H9 (cell line): ENCODE measurements around the gene MRPL3. TPM values are rescaled to one million over a fixed set of nuclear protein-coding genes. Genes with fewer than 3 reads are reported as not detected.

ENCODE experiments used
- DNase-seq: peaks from one replicate; pipeline ENCODE4 v3.0.0-alpha.2; 2017
- H2AFZ ChIP-seq: one replicate; pipeline ENCODE4 v1.6.1; 2013; ENCODE audit warnings: mild to moderate bottlenecking, low read length, control low read depth, moderate library complexity
- H2AK5ac ChIP-seq: 2 replicates; pipeline ENCODE4 v1.6.1; 2013; ENCODE audit warnings: low read length, control low read depth, mixed read lengths; ENCODE audit not compliant: insufficient read length
- H2BK120ac ChIP-seq: one replicate; pipeline ENCODE4 v1.6.1; 2013; ENCODE audit warnings: low read depth, mild to moderate bottlenecking, low read length, control low read depth, inconsistent platforms; ENCODE audit not compliant: poor library complexity, severe bottlenecking
- H2BK12ac ChIP-seq: 2 replicates; pipeline ENCODE4 v1.6.1; 2013; ENCODE audit warnings: low read length, control low read depth, mixed read lengths, low read depth; ENCODE audit not compliant: insufficient read length
- H2BK15ac ChIP-seq: 2 replicates; pipeline ENCODE4 v1.6.1; 2013; ENCODE audit warnings: low read depth, low read length, control low read depth
- H2BK20ac ChIP-seq: one replicate; pipeline ENCODE4 v1.6.1; 2013; ENCODE audit warnings: low read depth, mild to moderate bottlenecking, low read length, control low read depth, inconsistent platforms; ENCODE audit not compliant: poor library complexity, severe bottlenecking
- H2BK5ac ChIP-seq: 2 replicates; pipeline ENCODE4 v1.6.1; 2013; ENCODE audit warnings: low read length, control low read depth, mixed read lengths; ENCODE audit not compliant: insufficient read length
- H3K14ac ChIP-seq: 2 replicates; pipeline ENCODE4 v1.6.1; 2013; ENCODE audit warnings: low read length, control low read depth; ENCODE audit not compliant: insufficient read depth
- H3K18ac ChIP-seq: 2 replicates; pipeline ENCODE4 v1.6.1; 2013; ENCODE audit warnings: low read depth, mild to moderate bottlenecking, mixed read lengths, low read length, control low read depth; ENCODE audit not compliant: insufficient read length
- H3K23ac ChIP-seq: 2 replicates; pipeline ENCODE4 v1.6.1; 2013; ENCODE audit warnings: low read length, control low read depth, mixed read lengths, low read depth; ENCODE audit not compliant: insufficient read length
- H3K23me2 ChIP-seq: 2 replicates; pipeline ENCODE4 v1.6.1; 2013; ENCODE audit warnings: low read depth, mild to moderate bottlenecking, mixed read lengths, low read length, control low read depth; ENCODE audit not compliant: insufficient read length, poor library complexity, severe bottlenecking
- H3K27ac ChIP-seq: 2 replicates; pipeline ENCODE4 v1.5.1; 2013; ENCODE audit warnings: low read length, control low read depth, mixed read lengths, low read depth; ENCODE audit not compliant: insufficient read length
- H3K27me3 ChIP-seq: 2 replicates; pipeline ENCODE4 v1.6.1; 2013; ENCODE audit warnings: low read length, control low read depth, inconsistent platforms; ENCODE audit not compliant: insufficient read depth
- H3K4ac ChIP-seq: 2 replicates; pipeline ENCODE4 v1.6.1; 2013; ENCODE audit warnings: low read depth, mild to moderate bottlenecking, control low read depth, inconsistent platforms, low read length, moderate library complexity
- H3K4me1 ChIP-seq: 2 replicates; pipeline ENCODE4 v1.6.1; 2013; ENCODE audit warnings: low read length, control low read depth, inconsistent platforms; ENCODE audit not compliant: insufficient read depth
- H3K4me2 ChIP-seq: 2 replicates; pipeline ENCODE4 v1.6.1; 2013; ENCODE audit warnings: low read length, control low read depth, mixed read lengths; ENCODE audit not compliant: insufficient read length, insufficient read depth
- H3K56ac ChIP-seq: 2 replicates; pipeline ENCODE4 v1.6.1; 2013; ENCODE audit warnings: low read depth, mild to moderate bottlenecking, mixed read lengths, low read length, control low read depth; ENCODE audit not compliant: insufficient read length
- H3K79me1 ChIP-seq: 2 replicates; pipeline ENCODE4 v1.6.1; 2013; ENCODE audit warnings: low read depth, mild to moderate bottlenecking, moderate library complexity, low read length, control low read depth, inconsistent platforms; ENCODE audit not compliant: insufficient read depth, poor library complexity, severe bottlenecking
- H3K79me2 ChIP-seq: 2 replicates; pipeline ENCODE4 v1.6.1; 2013; ENCODE audit warnings: low read length, control low read depth, inconsistent platforms; ENCODE audit not compliant: insufficient read depth
- H3K9ac ChIP-seq: 2 replicates; pipeline ENCODE4 v1.6.1; 2013; ENCODE audit warnings: low read length, control low read depth, mixed read lengths; ENCODE audit not compliant: insufficient read length; ENCODE audit errors: extremely low read depth
- H3K9me3 ChIP-seq: one replicate; pipeline ENCODE4 v1.6.1; 2013; ENCODE audit warnings: low read depth, low read length, inconsistent platforms; ENCODE audit not compliant: control insufficient read depth
- H3T11ph ChIP-seq: one replicate; pipeline ENCODE4 v1.6.1; 2013; ENCODE audit warnings: mild to moderate bottlenecking, low read length, control low read depth, inconsistent platforms
- H4K20me1 ChIP-seq: one replicate; pipeline ENCODE4 v1.6.1; 2013; ENCODE audit not compliant: control insufficient read depth, insufficient read length, insufficient read depth
- H4K5ac ChIP-seq: 2 replicates; pipeline ENCODE4 v1.6.1; 2013; ENCODE audit warnings: low read depth, mild to moderate bottlenecking, mixed read lengths, low read length, control low read depth; ENCODE audit not compliant: insufficient read length
- H4K8ac ChIP-seq: replicated peaks from 2 replicates; pipeline ENCODE4 v1.6.1; 2013; ENCODE audit warnings: low read length, control low read depth, mixed read lengths, low read depth; ENCODE audit not compliant: insufficient read length
- H4K91ac ChIP-seq: 2 replicates; pipeline ENCODE4 v1.6.1; 2013; ENCODE audit warnings: low read depth, mild to moderate bottlenecking, moderate library complexity, mixed read lengths, low read length, control low read depth; ENCODE audit not compliant: insufficient read length
- H3K27ac Mint-ChIP-seq, 3 experiments: 2 replicates in 2 of 3; 3 replicates in 1 of 3; pipeline ENCODE4 v1.8.0; 2020 to 2021; ENCODE audit warnings: mixed read lengths in 3 of 3, mild to moderate bottlenecking in 1 of 3, moderate library complexity in 1 of 3
- H3K27me3 Mint-ChIP-seq: 2 replicates; pipeline ENCODE4 v1.8.0; 2021; ENCODE audit warnings: low read depth, mild to moderate bottlenecking, moderate library complexity, mixed read lengths
- H3K36me3 Mint-ChIP-seq, 3 experiments: 2 replicates in 2 of 3; 3 replicates in 1 of 3; pipeline ENCODE4 v1.8.0; 2020 to 2021; ENCODE audit warnings: low read depth in 3 of 3, mixed read lengths in 3 of 3; ENCODE audit not compliant: insufficient read depth in 1 of 3
- H3K4me1 Mint-ChIP-seq, 2 experiments: 2 replicates each; pipeline ENCODE4 v1.8.0; 2020; ENCODE audit warnings: mixed read lengths in 2 of 2
- H3K4me3 Mint-ChIP-seq, 2 experiments: 2 replicates in 1 of 2; 3 replicates in 1 of 2; pipeline ENCODE4 v1.8.0; 2020 to 2021; ENCODE audit warnings: mild to moderate bottlenecking in 2 of 2, mixed read lengths in 2 of 2, moderate library complexity in 1 of 2
- H3K9me3 Mint-ChIP-seq, 2 experiments: 2 replicates in 1 of 2; 3 replicates in 1 of 2; pipeline ENCODE4 v1.8.0; 2020; ENCODE audit warnings: mild to moderate bottlenecking in 2 of 2, mixed read lengths in 2 of 2, moderate library complexity in 1 of 2
- CTCF ChIP-seq: fragments of 200-600 bp; sonication (generic); conservative IDR thresholded peaks from 3 replicates; pipeline ENCODE4 v1.8.0; 2021; ENCODE audit warnings: antibody characterized with exemption, mild to moderate bottlenecking
- WGBS: extraction: QIAGEN DNeasy Blood & Tissue Kit; methylation state at CpG from one replicate; pipeline ENCODE4 v1.1.7; 2013; ENCODE audit warnings: missing lambda C conversion rate, low lambda C conversion rate, mixed read lengths; ENCODE audit not compliant: insufficient read length; ENCODE audit errors: extremely low coverage; 5-methylcytosine and 5-hydroxymethylcytosine counted together
- total RNA-seq: library from RNA; stranded (reverse); gene quantifications from 2 replicates; pipeline ENCODE4 v1.2.1, GENCODE V29; 2021

The MRPL3 gene
- total RNA-seq, 1 experiment from 2014 or later: 154 TPM

GRCh38 chr3:131417751-131418150, 85.0 kb downstream of the MRPL3 start:
- no peak for DNase-seq
- Mint-ChIP-seq H3K4me1 (no peaks in the 10 kb centered on the region), H3K27ac (no peak overlapping the region), H3K4me3 (no peak overlapping the region), H3K27me3 (peaks cover 2% of the 10 kb centered on the region), H3K36me3 (no peaks in the 10 kb centered on the region), H3K9me3 (peaks cover 0 to 4% of the 10 kb centered on the region in 2 experiments; a peak in 3 of 5 replicates)
- H2BK5ac ChIP-seq: no peak overlapping the region
- H2BK20ac ChIP-seq: no peak overlapping the region
- H2BK12ac ChIP-seq: no peak overlapping the region
- H3K79me1 ChIP-seq: no peaks in the 10 kb centered on the region
- no peak overlapping the region for H3K4me2 ChIP-seq
- no peak overlapping the region for H4K8ac ChIP-seq
- no peak overlapping the region for H4K5ac ChIP-seq
- no peaks in the 10 kb centered on the region for H3K27me3 ChIP-seq
- H4K20me1 ChIP-seq: no peaks in the 10 kb centered on the region
- no peak overlapping the region for H3T11ph ChIP-seq
- no peak overlapping the region for H2AK5ac ChIP-seq
- no CpG with 5 or more reads among the region's 2 CpGs for WGBS
- no peak overlapping the region for H2BK15ac ChIP-seq
- no peak overlapping the region for H2AFZ ChIP-seq
- no peak overlapping the region for H4K91ac ChIP-seq
- H3K56ac ChIP-seq: no peak overlapping the region
- no peak overlapping the region for H3K14ac ChIP-seq
- no peak overlapping the region for H3K27ac ChIP-seq
- no peak overlapping the region for H3K4ac ChIP-seq
- H3K18ac ChIP-seq: no peak overlapping the region
- H3K79me2 ChIP-seq: no peaks in the 10 kb centered on the region
- no peaks in the 10 kb centered on the region for H3K23me2 ChIP-seq
- no peaks in the 10 kb centered on the region for H3K4me1 ChIP-seq
- TF ChIP-seq CTCF: no peak
- H3K9me3 ChIP-seq: no peaks in the 10 kb centered on the region
- H3K9ac ChIP-seq: no peak overlapping the region
- H3K23ac ChIP-seq: no peak overlapping the region
- H2BK120ac ChIP-seq: no peak overlapping the region

Other genes starting within 250 kb of the MRPL3 start
- 16.9 and 18.2 TPM in 2 replicates for gene NUDT16, start 121.2 kb downstream of the MRPL3 start, total RNA-seq